SHP77 treated with DMSO at 0.1 percent for 48 hours (cell line): ENCODE measurements around the gene PNMA6E.

Experiments
- DNase-seq: peaks from one replicate; lab custom pipeline; 2025; lab: John Stamatoyannopoulos, UW

PNMA6E gene

DNA sequence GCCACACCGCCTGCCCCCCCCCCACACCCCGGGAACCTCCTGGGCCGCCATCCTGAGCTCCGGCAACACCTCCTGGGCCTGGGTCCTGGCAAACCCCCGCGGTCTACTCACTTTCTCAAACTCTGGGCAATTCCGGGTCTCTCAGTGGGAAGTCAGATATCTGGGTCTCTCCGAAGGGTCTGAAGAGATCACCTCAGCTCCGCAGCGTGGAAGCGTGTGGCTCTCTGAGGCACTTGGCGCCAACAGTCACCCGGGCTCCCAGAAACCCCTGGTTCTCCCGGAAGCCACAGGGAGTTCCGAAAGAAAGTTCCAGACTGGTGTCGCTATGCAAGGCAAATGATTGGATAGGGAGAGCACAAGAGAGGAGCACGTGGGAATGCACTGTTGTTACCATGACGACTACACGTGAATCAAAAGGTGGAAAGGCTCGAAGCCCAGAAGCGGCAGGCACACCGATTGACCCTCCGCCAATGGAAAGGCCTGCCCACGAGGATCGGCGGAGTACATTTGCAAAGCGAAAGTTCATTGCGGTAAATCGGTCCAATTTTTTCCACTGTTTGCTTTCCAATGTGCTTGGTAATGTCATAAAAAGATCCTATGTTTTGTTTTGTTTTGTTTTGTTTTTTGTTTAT lies at the start of gene PNMA6E:
TSS of gene PNMA6E (minus strand) at position 218 of the 632 bp plus-strand sequence. CDS start 2,501 bp downstream, outside the sequence.
- no peak for DNase-seq

DNA sequence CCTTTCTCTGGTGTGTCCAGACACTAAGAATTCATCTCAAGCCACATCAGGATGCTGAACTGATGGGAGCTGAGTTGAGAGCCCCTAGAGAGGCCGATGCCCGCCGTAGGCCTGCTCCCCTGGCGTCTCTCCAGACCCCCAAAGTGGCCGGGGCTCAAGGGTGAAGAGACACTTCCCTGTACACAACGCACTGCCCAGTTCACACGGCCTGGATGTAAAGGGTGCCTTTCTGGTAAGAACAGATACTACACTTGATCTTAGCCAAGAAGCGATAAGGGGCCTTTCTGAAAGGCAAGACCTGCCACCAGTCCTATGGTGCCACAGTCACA lies 49.8 kb upstream of the PNMA6E start:
- no peak for DNase-seq

DNA sequence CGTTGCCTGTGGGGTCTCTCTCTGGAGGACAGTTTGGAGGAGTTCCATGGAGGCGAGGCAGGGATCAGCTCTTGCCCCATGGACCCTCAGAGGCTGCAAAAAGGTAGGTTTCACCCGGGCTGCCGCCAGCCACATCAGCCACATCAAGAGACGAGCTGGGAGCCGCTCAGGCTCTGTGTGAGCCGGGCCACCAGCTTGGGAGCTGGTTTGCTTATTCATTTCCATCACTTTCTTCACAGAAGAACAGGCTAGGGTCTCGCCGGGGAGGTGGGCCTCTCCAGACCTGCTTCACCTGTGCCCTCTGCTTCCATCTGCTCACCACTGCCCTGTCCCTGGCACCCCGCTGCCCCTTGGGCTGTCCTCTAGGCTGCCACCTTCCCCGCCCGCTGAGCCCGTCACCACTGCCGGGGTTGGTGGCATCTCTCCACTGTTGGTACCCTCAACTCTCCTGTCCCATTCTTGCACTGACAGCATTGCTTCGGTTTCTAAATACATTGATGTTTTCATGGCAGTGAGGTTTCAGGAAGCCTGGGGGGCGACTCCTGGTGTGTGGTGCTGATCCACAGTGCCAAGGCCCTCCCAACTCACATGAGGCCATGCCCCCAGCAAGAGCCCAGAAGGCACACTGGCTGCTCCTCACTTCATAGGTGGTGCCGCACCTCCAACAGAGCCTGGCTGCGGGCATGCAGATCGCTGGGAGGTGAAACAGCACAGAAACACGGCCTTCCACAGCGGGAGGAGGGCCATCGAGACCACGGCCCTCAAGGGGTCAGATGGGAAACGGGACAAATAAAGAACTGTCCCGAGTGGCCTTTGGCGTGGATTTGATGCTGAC lies 49.2 kb upstream of the PNMA6E start:
- DNase-seq, result no peak

DNA sequence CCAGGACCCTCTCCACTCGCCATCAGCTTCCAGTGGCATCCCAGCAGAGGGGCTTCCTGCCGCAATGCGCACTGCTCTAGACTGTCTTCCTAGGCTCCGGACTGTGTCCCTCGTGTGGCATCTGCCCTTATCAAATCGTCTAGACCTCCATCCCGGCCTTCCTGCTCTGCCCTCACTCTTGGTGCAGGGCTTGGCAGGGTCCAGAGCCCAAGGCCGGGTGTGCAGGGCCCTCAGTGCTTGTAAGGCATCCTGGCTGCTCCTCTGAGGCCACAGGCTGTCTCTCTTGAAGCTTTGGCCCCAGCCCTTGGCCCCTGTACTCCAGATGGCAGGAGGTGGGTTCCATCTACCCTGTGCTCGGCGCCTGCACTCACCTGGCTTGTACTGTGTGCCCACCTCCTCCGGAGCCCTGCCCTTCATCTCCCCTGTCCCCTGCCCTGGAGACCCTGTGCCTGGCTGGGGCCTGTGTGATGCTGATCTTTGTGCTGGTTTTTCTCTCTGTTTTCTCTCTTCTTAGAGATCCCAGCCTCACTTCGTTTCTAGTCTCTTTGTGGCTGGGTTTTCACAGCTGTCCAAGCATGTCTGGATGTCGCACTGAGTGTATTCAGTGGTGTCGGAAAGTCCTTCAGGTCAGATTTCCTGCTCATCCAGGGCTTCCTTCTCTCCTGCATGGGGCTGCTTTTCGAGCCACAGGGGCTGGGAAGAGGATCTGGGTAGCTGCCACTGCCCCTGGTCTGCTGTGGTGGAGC lies 48.4 kb upstream of the PNMA6E start:
- DNase-seq, result no peak

DNA sequence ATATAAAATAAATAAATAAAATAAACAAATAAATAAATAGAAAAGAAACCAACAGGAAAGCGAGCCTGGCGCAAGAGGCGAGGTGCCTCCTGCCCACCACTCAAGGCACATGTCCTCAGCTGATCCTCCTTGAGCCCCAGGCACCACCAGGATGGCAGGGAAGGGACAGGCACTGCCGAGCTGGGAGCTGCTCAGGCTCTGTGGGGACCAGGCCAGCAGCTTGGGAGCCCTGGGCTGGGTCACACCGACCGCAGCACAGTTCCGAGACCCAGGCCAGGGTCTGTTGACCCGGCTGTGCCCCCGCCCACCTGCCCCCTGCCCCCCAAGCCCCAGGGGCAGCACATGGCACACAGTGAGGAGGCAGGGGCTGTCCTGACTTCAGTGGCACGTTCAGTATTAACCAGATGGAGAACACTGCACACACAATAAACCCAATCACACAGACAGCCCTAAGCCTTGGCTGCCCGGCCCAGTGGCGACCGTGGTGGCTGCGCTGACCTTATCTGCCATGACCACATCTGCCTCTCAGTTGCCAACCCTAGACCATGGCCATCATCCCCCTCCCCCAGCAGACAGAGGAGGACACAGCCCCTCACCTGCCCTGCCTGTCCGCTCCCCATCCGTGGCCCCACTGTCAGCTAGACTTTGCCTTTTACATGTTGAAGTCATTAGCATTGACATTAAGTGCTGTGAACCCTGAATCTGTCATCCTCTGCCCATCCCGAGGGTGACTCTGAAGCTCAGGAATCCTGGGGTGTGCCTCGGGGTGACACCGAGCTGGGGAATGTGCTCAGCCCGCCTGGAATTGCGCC lies 47.6 kb upstream of the PNMA6E start:
- DNase-seq, result no peak

DNA sequence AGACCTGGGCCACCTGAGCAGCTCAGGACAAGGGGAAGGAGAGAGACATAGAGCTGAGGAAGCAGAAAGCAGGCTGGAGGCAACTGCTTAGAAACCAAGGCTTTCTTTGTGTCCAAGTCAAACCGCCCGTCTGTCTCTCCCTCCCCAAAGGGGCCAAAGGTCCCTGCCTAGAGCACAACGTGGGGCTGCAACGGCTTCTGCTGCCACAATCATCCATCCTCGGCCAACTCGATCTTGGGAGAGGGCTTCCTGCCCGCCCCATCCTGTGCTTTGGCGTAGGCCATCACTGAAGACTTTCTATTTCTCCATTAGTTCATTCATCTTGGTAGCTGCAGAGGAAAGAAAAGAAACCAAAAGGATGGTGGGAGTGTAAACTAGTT lies 46.4 kb upstream of the PNMA6E start:
- DNase-seq, result no peak

DNA sequence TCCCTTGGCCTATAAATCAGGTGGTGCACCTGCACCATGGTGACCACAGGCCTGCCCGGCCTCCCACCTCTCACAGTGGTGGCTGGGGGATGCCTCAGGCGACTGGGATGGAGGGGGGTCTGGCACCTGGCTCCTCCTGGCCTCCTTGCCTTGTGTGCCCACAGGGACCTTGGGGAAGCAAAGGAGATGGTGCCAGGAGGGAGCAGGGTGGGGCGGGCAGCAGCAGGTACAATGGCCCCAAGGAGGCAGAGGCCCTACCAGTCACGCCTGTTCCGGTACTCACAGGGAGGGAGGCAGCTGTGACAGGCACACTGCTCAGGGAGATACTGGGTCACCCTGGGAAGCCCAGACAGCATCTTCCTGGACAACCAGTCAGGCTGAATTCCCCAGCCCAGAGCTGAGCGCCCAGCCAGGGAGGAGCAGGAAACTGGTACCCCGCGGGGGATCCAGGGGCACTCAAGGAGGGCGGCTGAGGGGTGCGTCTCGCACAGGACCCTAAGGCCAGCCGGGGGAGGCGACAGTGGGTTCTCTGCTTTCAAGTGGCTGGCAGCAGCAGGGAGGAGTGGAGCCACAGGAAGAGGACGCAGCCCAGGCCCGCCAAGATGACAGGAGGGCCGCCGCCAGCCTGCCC lies 45.9 kb upstream of the PNMA6E start:
- no peak for DNase-seq

DNA sequence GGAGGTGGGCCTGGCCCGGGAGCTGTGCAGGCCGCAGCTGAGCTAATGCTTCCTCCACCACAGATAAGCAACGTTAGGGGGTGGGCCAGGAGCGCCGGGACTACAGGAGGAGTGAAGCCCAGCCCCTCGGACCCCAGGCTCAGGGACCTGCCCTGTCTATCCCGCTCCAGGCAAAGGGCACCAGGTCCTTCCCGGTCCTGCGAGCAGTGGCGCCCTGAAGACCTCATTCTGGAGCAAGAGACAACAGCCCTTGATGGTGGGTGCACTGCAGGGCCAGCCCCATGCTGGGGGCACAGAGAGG lies 45.4 kb upstream of the PNMA6E start:
- no peak for DNase-seq

DNA sequence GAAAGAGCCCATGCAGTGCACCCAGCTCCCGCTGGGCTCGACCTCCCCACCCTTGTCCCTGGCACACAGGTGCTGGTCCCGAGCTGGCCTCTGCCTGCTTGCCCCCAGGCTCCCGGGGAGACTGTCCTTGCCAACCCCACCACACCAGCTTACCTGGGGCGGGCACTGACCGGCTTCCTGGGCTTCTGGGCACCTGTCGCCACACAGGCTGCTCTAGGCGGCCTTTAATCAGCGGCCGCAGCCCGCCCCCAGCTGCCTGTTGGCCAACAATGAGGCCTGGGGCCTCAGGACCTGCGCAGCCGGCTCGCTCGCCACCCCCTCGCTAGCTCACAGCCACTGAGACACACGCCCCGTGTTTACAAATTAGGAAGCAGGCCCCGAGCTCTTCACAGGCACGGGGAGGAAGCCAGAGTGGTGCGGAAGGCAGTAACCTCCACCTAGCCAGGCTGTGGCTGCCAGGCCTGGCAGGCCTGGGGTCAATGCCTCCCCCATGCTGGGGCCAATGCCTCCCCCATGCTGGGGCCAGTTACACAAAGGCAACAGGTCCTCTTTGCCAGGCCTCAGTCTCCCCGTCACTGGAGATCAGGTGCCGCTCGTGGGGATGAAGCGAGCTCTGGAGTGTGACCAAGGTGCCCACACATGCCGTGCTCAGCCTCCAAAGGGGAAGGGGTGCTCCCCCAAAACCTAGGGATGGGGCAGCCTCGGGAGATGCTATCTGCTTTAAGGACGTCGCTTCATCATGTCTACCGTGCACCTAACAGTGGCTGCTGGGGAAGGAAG lies 44.9 kb upstream of the PNMA6E start, which contains the start of gene TREX2:
TSS of gene TREX2 (minus strand) at position 201 of the 780 bp plus-strand sequence. CDS start 626 bp downstream, outside the sequence.
- DNase-seq, result no peak

DNA sequence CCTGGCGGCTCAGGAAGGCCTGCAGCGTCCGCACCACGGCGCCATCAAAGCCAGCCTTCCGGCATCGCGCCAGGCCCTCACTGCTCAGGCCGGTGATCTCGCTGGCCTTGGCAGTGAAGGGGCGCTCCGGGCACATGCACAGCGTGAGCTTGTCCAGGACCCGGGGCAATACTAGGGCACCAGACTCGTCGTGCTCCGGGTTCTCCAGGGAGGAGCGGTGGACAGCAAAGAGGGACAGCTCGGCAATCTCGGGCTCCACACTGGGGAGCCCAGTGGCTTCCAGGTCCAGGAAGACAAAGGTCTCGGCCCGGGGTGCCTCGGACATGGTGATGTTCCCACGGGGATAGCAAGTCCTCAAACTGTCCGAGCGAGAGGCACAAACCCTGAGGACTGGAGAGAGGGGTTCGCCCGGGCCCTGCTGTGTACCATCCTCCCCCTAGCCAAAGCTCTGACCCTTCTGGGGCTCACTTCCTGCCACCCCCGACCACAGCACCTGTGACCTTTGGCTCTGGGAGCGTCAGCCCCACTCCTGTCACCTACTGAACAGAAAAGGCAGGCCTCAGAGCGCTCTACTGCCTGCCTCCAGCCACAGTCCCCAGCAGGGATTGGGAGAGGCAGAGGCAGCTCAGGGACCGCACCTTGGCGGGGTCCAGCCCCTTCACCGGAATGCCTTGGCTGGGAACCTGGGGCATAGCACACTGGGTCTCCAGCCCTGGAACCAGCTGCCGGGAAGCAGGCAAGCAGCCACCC lies 44.1 kb upstream of the PNMA6E start:
- no peak for DNase-seq

DNA sequence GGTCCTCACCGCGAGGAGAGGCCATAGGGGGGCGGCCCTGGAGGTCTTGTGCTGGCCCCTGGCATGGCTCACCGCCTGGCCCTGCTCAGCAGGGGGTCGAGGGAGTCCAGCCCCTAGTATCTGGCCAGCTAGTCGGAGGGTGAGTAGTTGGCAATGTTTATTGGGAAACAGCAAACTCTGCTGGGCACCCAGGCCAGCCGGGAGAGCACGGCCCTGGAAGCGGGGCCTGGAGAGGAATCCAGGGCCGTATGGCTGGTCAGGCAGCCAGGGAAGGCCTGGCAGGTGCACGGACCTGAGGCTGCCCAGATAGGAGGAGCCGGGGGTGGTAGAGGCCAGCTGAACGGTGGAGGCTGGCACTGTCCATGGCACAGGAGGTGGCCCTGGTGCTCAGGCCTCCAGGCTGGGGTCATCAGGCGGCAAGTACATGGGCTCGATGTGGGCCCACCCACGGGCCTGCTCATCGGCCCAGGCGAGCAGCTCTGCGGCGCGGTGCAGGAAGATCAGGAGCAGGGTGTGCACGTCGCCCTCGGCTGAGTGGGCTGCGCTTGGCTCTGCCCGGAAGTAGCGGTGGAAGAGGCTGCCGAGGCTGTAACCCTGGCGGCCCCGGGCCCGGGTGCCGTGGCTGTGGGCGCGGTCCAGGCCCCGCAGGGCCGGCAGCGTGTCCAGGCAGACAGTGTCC lies 43.3 kb upstream of the PNMA6E start:
- no peak for DNase-seq

DNA sequence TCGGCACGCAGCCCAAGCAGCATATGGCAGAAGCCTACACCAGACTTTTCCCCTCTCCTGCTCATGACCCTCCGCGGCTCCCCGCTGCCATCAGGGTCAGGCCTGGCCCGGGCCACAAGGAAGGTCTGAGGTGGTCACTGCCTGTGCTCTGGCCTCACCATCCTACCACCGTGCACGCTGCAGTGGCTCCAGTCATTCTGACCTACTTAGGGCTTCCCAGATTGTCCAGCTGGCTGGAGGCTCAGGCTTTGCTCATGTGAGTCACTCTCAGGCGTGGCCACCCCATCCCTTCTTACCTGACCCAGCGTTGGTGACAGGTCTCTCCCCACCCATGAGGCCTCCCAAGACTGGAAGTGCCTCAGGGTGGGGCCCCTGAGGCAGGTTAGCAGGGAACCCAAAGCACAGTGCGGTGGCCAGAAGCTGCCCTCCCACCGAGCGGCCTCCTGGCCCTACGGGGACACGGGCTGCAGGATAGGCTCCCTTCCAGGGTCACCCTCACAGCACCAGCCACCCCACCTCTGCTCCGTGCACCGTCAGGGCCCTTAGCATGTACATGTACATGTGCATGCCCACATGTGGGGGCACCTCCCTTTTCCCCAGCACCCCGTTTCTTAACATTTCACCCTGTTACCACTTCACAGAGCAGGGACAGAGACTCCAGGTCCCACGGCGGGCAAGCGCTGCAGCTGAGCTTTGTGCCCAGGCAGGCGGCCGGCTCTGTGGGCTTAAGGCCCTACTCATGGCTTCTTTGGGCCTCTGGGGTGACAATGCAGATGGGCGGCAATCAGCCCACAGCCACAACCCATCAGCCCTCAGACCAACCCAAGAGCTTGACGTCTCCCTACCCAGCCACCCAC lies 42.6 kb upstream of the PNMA6E start:
- DNase-seq, result no peak

DNA sequence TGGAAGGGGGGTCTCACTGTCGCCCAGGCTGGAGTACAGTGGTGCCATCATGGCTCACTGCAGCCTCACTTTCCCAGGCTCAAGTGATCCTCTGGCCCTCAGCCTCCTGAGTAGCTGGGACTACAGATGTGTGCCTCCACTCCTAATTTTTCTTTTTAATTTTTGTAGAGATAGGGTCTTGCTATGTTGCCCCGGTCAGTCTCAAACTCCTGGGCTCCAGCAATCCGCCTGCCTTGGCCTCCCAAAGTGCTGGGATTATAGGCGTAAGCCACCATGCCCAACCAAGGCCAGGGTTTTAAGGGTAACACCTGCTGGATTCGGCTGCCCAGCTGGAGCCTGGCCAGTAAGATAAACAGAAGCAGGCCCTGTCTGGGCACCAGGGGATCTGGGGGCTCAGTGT lies 41.3 kb upstream of the PNMA6E start:
- DNase-seq, result no peak

DNA sequence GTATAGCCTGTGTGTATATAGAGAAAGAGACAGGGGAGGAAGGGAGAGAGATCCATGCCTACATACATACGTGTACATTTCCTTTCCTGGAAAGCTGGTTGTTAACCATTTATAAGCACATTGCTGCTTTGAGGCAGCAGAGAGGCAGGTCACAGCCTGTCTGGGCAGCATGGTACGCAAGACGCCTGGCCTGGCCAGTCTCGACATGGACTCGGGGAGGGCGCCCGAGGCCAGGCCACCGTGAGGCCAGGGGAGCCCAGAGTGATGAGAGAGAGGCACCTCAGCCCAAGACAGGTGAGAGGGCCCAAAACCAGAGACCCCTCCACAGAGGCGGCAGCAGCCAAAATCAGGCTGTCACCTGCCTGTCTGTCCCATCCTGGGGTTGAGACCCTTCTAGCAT lies 40.8 kb upstream of the PNMA6E start:
- DNase-seq, result no peak

DNA sequence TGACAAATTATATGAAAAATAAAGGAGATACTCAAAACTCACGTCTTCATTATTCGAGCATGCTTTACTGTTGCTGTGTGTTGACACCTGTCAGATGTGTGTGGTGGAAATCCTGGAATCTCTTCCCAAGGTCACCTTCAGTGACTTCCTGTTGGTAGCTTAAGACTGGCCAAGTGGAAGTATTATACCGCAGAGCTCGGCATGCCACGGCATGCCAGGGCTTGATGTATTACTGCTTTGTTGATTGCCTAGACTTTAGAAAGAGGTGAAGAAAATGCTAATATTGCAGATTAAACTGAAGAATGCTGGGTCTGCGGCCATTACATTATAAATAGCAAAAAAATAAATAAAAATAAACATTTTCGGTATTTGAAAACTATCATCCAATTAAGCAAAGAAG lies 40.1 kb upstream of the PNMA6E start:
- DNase-seq, result no peak

DNA sequence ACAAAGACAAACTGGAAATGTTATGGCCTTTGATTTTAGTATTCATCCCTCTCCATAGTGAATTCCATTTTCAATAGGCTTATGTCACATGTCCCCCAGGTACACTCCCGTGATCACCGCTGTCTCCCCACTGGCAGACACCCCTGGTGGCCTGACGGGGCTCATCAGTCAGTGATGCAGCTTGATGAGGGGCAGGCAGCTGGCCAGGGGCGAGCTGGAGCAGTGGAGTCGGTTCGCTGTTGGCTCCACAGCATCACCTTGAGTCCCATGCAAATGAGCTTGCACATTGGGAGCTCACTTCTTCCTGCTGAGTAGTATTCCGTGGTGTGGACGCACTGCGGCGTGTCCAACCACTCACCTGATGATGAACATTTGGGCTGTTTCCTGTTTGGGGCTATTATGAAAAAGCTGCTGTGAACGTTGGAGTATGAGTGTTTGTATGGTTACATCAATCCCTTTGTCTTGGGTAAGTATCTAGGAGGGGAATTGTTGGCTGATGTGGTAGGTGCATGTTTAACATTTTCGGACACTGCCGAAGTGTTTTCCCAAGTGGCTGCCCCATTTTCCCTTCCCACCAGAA lies 39.5 kb upstream of the PNMA6E start:
- no peak for DNase-seq

DNA sequence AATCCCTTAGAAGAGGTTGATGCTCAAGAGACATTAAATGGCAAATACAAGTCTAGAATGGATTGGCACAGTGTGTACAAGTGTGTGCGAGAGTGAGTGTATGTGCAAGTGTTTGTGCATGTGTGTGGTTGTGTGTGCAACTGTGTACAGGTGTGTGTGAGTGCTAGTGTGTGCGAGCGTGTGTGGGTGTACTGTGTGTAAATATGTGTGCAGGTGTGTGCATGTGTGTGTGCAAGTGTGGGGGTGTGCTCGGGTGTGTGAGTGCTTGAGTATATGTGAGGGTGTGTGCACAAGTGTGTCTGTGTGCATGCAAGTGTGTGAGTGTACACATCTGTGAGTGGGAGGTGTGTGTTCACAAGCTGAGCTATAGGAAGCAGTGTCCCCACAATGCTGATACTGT lies 38.8 kb upstream of the PNMA6E start:
- DNase-seq, result no peak

DNA sequence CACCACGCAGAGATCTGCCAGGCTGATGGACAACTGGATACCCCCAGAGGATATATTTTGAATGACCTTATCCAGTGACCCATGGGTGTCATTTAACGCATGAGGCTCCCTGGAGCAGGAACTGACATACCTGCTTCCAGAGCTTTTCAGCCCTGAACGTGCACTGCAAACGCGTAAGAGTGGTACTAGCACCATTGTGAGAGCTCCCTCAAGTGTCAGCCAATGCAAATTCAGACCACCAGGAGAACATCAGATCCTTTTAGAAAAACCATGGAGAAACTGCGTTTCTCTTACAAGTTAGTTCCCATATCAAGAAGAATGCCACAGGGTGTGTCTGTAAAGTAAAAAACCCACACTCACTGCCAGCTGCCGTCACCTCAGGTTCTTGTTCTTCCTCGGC lies 37.4 kb upstream of the PNMA6E start:
- no peak for DNase-seq
